PC-3 (cell line): Measurements from ENCODE around the gene TESMIN. TPM values are rescaled to one million over a fixed set of nuclear protein-coding genes. Genes with fewer than 3 reads are reported as not detected.

Experiments
- ATAC-seq: fragments of 200-7000 bp; cut with Tn5 transposase; 2 replicates; pipeline ENCODE4 v1.9.1; 2020; ENCODE audit warnings: mild to moderate bottlenecking, moderate library complexity
- BruUV-seq: library from RNA; stranded (reverse); fragments of 400-500 nt; replicated peaks from 2 replicates; lab custom pipeline; 2021; lab: Mats Ljungman, UMichigan
- CTCF ChIA-PET: fragments of 300-600 bp; sonication (Branson Sonifier 250); formaldehyde crosslinking; loops from one replicate; lab custom pipeline; 2022; ENCODE audit warnings: antibody characterized with exemption; lab: Charles Lee
- POLR2A ChIA-PET: fragments of 300-600 bp; sonication (Branson Sonifier 250); formaldehyde crosslinking; loops from one replicate; lab custom pipeline; 2022; ENCODE audit warnings: antibody characterized with exemption; ENCODE audit not compliant: unreplicated experiment; lab: Charles Lee
- DNase-seq: peaks from one replicate; pipeline ENCODE4 v3.0.0-alpha.2; 2015
- H2AFZ ChIP-seq: fragments of 300-600 bp; sonication (generic); 2 replicates; pipeline ENCODE4 v1.6.0; 2016; ENCODE audit warnings: antibody characterized with exemption, low read length
- H3F3A ChIP-seq: fragments of 300-600 bp; sonication (generic); one replicate; pipeline ENCODE4 v1.6.0; 2017; ENCODE audit warnings: antibody characterized with exemption, low read length, control low read depth, mild to moderate bottlenecking; ENCODE audit not compliant: unreplicated experiment
- H3K27ac ChIP-seq: fragments of 300-600 bp; sonication (generic); 2 replicates; pipeline ENCODE4 v1.5.1; 2016; ENCODE audit warnings: mild to moderate bottlenecking, low read length
- H3K27me3 ChIP-seq: fragments of 300-600 bp; sonication (generic); 2 replicates; pipeline ENCODE4 v1.6.1; 2016; ENCODE audit warnings: low read length, mixed read lengths
- H3K36me3 ChIP-seq: fragments of 300-600 bp; sonication (generic); 2 replicates; pipeline ENCODE4 v1.6.1; 2016; ENCODE audit warnings: low read depth, mixed run types, low read length, mixed read lengths
- H3K4me1 ChIP-seq: fragments of 300-600 bp; sonication (generic); 2 replicates; pipeline ENCODE4 v1.5.1; 2016; ENCODE audit warnings: low read length; ENCODE audit not compliant: insufficient read depth
- H3K4me2 ChIP-seq: fragments of 300-600 bp; sonication (generic); 2 replicates; pipeline ENCODE4 v1.6.0; 2016; ENCODE audit warnings: low read length
- H3K4me3 ChIP-seq: fragments of 300-600 bp; sonication (generic); 2 replicates; pipeline ENCODE4 v1.5.1; 2016; ENCODE audit warnings: mild to moderate bottlenecking, low read length, mixed read lengths
- H3K79me2 ChIP-seq: fragments of 300-600 bp; sonication (generic); 2 replicates; pipeline ENCODE4 v1.6.1; 2017; ENCODE audit warnings: low read length, mixed read lengths
- H3K9ac ChIP-seq: fragments of 300-600 bp; sonication (generic); 2 replicates; pipeline ENCODE4 v1.6.0; 2016; ENCODE audit warnings: mild to moderate bottlenecking, low read length
- H3K9me2 ChIP-seq: fragments of 300-600 bp; sonication (generic); replicated peaks from 2 replicates; pipeline ENCODE4 v1.6.1; 2016; ENCODE audit warnings: mixed run types, low read length, mixed read lengths
- H3K9me3 ChIP-seq: fragments of 300-600 bp; sonication (generic); 2 replicates; pipeline ENCODE4 v1.6.1; 2016; ENCODE audit warnings: low read length, mixed read lengths
- H4K20me1 ChIP-seq: fragments of 300-600 bp; sonication (generic); 2 replicates; pipeline ENCODE4 v1.6.1; 2016; ENCODE audit warnings: low read length, mixed read lengths
- EZH2 ChIP-seq: fragments of 300-600 bp; sonication (generic); IDR thresholded peaks from one replicate; pipeline ENCODE4 v1.6.1; 2017; ENCODE audit warnings: antibody characterized with exemption, mild to moderate bottlenecking, low read length; ENCODE audit not compliant: unreplicated experiment
- EZH2phosphoT487 ChIP-seq: fragments of 300-600 bp; sonication (generic); IDR thresholded peaks from 2 replicates; pipeline ENCODE4 v1.6.1; 2018; ENCODE audit warnings: mild to moderate bottlenecking, antibody characterized with exemption, low read length, borderline replicate concordance
- intact Hi-C: fragments of 100-400 bp; cut with micrococcal nuclease; formaldehyde crosslinking; loops from 2 replicates; pipeline ENCODE4 v1.9.0; 2023
- total RNA-seq: library from RNA; depleted of rRNA; stranded (reverse); fragments of >200 nt; gene quantifications from 2 replicates; pipeline ENCODE4 v1.2.3, GENCODE V29; 2014
- TF ChIP-seq, protein P1 (sequence below): fragments of 300-600 bp; sonication (generic); conservative IDR thresholded peaks from 2 replicates; pipeline ENCODE4 v1.5.1; 2017; ENCODE audit warnings: antibody characterized with exemption, low read depth, mild to moderate bottlenecking, low read length

TESMIN gene
- total RNA-seq, 1 experiment from 2014 or later = 25.8 TPM

DNA sequence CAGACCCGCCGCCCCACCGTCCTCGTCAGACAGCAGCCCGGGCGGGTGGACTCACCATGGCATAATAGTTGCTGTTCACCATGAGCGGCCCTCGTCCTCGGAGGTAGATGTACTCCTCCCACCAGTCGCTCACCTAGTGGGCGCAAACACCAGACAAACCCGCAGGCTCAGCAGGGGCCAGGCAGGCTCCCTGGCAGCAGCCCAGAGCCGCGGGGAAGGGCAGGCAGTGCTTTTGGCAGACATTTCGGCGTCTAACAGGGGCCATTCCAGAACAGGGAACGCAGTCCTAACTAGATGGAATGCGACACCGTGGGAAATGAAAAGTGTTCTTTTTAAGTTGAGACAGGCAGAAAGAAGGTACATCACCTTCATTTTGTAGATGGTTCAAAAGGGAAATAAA, 45.5 kb upstream of the TESMIN start:
- peaks cover 31% of the 10 kb centered on the region for H3K36me3 ChIP-seq

DNA sequence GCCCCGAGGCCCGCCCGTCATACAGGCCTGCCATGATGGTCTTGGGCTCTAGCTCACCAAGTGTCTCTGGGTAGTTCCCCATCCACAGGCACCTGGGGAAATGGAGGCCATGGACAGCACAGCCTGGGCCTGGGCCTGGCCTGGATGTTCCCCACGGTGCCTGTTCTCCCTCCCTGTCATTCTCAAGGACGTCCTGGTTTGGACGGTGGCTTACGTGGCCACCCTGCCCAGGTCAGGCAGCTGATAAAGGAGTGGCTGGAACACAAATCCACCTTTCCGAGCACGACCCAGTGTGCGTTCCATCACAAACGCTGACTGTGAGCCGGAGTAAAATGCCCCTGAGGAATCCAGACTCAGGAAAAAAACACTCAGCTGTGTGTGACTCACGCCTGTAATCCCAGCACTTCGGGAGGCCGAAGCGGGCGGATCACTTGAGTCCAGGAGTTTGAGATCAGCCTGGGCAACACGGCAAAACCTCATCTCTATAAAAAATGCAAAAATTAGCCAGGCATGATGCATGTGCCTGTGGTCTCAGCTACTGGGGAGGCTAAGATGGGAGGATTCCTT, 41.2 kb upstream of the TESMIN start:
- Histone ChIP-seq H3K4me3 (no peak overlapping the region), H3K79me2 (no peaks in the 10 kb centered on the region), H3K36me3 (peaks cover 22% of the 10 kb centered on the region; the same call in 1 of the 2 replicates), H3K9me3 (no peaks in the 10 kb centered on the region), H3K4me1 (no peaks in the 10 kb centered on the region), H2AFZ (no peak overlapping the region), H3K27me3 (no peaks in the 10 kb centered on the region), H4K20me1 (no peaks in the 10 kb centered on the region), H3K9me2 (no peaks in the 10 kb centered on the region), H3K4me2 (no peak overlapping the region), H3K27ac (no peak overlapping the region), H3K9ac (no peak overlapping the region), H3F3A (no peaks in the 10 kb centered on the region)
- intact Hi-C loops = no loop called here
- no peak for ATAC-seq
- ChIA-PET CTCF (no interaction called here), POLR2A (no interaction called here)
- no peak for DNase-seq
- BruUV-seq = no TSS peak
- TF ChIP-seq, protein P1, sequence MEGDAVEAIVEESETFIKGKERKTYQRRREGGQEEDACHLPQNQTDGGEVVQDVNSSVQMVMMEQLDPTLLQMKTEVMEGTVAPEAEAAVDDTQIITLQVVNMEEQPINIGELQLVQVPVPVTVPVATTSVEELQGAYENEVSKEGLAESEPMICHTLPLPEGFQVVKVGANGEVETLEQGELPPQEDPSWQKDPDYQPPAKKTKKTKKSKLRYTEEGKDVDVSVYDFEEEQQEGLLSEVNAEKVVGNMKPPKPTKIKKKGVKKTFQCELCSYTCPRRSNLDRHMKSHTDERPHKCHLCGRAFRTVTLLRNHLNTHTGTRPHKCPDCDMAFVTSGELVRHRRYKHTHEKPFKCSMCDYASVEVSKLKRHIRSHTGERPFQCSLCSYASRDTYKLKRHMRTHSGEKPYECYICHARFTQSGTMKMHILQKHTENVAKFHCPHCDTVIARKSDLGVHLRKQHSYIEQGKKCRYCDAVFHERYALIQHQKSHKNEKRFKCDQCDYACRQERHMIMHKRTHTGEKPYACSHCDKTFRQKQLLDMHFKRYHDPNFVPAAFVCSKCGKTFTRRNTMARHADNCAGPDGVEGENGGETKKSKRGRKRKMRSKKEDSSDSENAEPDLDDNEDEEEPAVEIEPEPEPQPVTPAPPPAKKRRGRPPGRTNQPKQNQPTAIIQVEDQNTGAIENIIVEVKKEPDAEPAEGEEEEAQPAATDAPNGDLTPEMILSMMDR = no peak
- TF ChIP-seq EZH2 (no peak), EZH2phosphoT487 (no peak)

More for the DNA sequence above, 45.5 kb upstream of the TESMIN start:
- no peaks in the 10 kb centered on the region for H3K4me1 ChIP-seq
- H3K79me2 ChIP-seq = no peaks in the 10 kb centered on the region
- H3F3A ChIP-seq = no peaks in the 10 kb centered on the region
- intact Hi-C loops = no loop called here
- no peak overlapping the region for H3K9ac ChIP-seq
- H3K27ac ChIP-seq = no peak overlapping the region
- ChIA-PET POLR2A (no interaction called here), CTCF (no interaction called here)
- no peaks in the 10 kb centered on the region for H3K27me3 ChIP-seq
- TF ChIP-seq EZH2phosphoT487 (no peak), EZH2 (no peak)
- TF ChIP-seq, protein P1 = no peak
- no peaks in the 10 kb centered on the region for H4K20me1 ChIP-seq
- no peak overlapping the region for H2AFZ ChIP-seq
- H3K4me2 ChIP-seq = no peak overlapping the region
- H3K4me3 ChIP-seq = no peak overlapping the region
- DNase-seq = no peak
- H3K9me3 ChIP-seq = no peaks in the 10 kb centered on the region
- ATAC-seq = no peak
- no TSS peak for BruUV-seq
- H3K9me2 ChIP-seq = no peaks in the 10 kb centered on the region

DNA sequence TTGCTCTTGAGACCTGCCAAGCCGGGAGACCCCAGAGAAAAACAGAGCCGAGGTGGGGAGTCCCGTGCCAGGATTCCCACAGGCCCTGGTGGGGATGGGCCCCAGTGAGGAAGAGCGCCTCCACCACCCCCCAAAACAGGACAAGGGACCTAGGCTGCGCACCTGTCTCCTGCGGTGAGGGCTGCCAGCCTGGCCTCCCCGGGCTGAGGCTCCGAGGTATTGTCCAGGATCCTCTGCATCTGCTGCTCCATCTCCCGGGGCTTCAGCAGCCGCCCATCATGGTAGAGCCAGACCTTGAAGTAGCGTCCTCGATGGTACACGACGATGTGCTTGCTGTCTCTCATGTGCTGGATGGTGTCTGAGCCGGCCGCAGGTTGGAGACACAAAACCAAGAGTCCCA, 33.3 kb upstream of the TESMIN start:
- TF ChIP-seq, protein P1 = no peak
- TF ChIP-seq EZH2phosphoT487 (no peak), EZH2 (no peak)

More for the DNA sequence above, 33.3 kb upstream of the TESMIN start:
- POLR2A ChIA-PET = no interaction called here
- H3K79me2 ChIP-seq = no peaks in the 10 kb centered on the region
- no peak overlapping the region for H3K4me3 ChIP-seq
- ATAC-seq (no peak), DNase-seq (no peak)
- BruUV-seq = no TSS peak
- no peaks in the 10 kb centered on the region for H3F3A ChIP-seq
- no peak overlapping the region for H3K4me2 ChIP-seq
- intact Hi-C loops = no loop called here
- no peak overlapping the region for H2AFZ ChIP-seq
- no peak overlapping the region for H3K27ac ChIP-seq
- H4K20me1 ChIP-seq = no peaks in the 10 kb centered on the region
- H3K27me3 ChIP-seq = no peaks in the 10 kb centered on the region
- H3K9me2 ChIP-seq = no peaks in the 10 kb centered on the region
- H3K36me3 ChIP-seq = peaks cover 4% of the 10 kb centered on the region
- no peaks in the 10 kb centered on the region for H3K9me3 ChIP-seq
- H3K4me1 ChIP-seq = no peaks in the 10 kb centered on the region
- H3K9ac ChIP-seq = no peak overlapping the region
- CTCF ChIA-PET = no interaction called here
